GM21717 (cell line): ENCODE measurements around the gene RAB36.

Source experiments
- ATAC-seq: cut with Tn5 transposase; IDR thresholded peaks from one replicate; pipeline ENCODE4 v1.9.1; 2021; ENCODE audit warnings: mild to moderate bottlenecking, moderate library complexity; ENCODE audit not compliant: unreplicated experiment

The RAB36 gene, protein sequence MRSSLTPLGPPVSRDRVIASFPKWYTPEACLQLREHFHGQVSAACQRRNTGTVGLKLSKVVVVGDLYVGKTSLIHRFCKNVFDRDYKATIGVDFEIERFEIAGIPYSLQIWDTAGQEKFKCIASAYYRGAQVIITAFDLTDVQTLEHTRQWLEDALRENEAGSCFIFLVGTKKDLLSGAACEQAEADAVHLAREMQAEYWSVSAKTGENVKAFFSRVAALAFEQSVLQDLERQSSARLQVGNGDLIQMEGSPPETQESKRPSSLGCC

DNA sequence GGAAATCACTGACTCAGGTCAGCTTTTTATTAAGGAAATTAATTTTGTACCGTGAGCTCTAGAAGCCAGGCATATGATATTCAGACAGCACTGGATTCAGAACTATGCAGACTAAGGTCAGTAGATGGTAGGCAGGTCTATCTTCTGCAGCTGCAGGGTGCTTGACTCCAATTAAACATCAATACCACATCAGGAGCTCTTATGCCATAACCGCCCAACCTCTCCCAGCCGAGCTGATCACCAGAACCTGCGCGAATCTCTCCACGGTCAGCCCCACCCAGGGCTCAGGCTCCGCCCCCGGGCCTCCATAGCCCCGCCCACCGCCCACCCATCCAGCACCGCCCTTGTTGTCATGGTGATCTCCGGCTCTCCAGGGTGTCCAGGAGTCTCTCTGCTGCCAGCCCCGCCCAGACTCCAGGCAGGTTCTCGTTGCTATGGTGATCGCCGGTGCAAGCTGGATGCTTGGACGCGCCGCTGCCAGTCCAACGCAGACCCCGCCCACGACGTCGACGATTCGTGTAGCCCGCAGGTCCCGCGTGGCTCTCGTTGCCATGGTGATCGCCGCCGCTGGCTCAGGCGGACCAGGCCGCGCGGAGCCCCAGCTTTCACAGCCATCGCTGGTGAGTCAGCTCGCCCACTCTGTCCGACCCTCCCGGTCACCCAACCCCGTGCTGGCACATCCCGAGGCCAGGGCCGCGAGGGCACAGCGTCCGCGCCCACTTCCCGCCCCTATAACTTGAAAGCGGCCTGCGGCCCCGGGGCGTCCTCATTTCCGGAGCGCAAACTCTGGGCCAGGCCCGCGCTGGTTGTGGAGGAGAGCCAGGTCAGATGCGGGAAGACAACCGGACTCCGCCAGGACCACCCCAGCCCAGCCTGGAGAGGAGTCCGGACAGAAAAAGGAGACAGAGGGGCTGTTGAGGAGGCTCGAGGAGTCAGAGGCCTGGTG, at the start of gene RAB36:
Gene RAB36, plus strand, starts transcription at position 546 of the 946 bp plus-strand sequence. CDS start 1,140 bp downstream, outside the sequence.
- ATAC-seq = no peak

DNA sequence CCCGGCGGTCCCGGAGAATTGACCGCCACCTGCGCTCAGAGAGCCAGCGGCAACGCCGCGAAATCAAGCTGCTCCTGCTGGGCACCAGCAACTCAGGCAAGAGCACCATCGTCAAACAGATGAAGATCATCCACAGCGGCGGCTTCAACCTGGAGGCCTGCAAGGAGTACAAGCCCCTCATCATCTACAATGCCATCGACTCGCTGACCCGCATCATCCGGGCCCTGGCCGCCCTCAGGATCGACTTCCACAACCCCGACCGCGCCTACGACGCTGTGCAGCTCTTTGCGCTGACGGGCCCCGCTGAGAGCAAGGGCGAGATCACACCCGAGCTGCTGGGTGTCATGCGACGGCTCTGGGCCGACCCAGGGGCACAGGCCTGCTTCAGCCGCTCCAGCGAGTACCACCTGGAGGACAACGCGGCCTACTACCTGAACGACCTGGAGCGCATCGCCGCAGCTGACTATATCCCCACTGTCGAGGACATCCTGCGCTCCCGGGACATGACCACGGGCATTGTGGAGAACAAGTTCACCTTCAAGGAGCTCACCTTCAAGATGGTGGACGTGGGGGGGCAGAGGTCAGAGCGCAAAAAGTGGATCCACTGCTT, 49.4 kb upstream of the RAB36 start:
- ATAC-seq = no peak

DNA sequence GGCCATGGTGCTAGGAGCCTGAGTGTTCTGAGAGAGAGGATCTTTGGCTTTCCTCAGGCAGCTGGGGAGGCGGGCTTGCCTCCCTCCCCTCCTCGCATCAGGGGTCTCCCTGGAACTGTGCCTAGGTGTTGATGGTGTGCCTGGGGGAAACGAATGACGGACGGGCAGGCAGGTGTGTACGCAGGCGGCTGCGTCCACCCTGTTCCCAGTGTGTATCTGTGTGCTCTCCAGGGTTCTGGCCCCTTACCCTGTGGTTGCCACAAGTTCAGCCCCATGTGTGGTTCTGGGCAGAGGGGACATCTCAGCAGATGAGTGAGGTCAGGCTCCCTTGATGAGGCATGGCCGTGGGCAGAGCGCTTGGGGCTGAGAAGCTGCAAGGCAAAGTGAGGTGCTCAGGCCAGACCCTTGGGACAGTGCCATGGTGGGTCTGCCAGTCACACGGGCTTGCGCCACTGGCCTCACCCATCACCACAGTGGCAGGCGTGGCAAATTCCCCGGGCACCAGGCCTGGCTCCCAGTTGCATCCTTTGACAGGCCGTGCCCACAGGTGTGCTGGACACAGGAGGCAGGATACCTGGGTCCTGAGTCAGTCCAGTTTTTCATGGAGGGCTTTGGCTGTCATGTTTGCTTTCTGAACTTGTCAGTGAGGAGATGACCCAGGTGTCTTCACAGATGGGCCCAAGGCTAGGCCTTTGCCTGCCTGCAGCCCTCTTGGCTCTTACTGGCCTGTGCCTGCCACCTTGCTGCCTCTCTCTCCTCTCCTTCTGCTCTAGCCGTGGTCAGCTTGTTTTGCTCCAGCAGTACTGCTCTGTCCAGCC, 47.7 kb upstream of the RAB36 start:
- no peak for ATAC-seq

DNA sequence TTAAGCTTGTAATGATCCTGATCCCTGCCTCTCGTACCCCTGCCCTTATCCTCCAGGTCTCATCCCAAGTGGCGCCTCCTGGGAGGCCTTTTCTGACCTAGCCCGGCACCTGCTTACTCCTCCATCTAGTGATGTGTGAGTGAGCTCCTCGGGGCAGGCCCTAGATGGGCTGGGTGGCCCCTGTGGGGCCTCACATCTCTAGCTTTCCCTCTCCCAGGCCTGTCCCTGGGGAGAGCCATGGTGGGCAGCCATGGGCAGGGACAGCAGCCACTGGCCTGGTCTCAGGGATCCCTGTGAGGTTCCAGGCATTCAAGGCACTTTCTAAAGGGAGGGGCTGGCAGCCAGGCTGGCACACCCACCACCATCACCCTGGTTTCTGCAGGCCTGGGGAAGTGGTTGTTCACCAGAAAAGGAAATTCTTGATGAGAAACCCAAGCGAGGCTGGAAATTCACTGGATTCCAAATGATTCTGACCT, 47.0 kb upstream of the RAB36 start:
- no peak for ATAC-seq

DNA sequence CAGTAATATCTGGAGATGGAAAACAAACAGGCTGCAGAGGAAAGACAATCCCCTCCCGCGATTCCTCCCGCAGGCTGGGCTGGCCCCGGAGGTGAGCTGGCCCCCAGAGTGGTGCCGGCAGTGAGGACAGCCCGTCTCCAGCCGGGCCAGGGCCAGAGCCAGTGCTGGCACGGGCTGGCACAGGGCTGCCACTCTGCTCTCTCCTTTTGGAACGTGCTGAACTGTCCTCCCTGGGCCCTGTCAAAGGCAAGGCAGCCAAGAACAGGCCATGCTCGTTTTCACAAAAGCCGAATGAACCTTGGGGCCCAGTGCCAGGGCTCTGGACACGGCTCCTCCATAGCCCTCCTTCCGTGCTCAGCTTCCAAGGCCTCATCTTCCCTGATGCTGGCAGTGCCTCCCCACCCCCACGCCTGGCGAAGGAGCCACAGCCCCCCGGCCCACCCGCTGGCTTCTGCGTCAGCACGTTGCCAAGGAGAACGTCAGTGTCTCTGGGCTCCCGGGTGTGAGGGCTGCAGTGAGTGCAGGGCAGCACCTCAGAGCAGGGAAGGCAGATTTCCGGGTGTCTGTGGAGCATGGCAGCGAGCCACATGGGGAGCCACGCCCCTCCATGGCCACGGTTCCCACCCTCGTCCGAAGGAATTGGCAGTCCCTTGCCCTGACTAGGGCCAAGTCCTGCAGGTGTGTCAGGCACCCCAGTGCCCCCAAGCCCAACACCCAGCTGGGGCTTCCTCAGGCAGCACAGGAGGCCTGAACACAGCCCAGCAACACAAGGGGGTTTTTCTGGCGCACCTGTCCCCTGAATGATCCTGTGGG, 46.4 kb upstream of the RAB36 start:
- no peak for ATAC-seq

DNA sequence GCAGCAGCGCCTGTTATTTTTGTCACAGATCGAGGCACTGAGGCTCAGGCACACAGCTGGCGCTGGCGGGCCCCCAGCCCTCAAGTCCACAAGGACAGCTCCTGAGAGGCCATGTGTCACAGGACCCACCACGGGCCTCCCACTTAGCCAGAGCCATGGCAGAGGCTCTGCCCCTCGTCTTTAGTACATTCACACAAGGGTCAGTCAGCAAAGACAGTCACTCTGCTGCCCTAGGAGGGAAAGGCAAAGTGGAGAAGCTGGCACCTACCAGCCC, 45.8 kb upstream of the RAB36 start:
- ATAC-seq = no peak

DNA sequence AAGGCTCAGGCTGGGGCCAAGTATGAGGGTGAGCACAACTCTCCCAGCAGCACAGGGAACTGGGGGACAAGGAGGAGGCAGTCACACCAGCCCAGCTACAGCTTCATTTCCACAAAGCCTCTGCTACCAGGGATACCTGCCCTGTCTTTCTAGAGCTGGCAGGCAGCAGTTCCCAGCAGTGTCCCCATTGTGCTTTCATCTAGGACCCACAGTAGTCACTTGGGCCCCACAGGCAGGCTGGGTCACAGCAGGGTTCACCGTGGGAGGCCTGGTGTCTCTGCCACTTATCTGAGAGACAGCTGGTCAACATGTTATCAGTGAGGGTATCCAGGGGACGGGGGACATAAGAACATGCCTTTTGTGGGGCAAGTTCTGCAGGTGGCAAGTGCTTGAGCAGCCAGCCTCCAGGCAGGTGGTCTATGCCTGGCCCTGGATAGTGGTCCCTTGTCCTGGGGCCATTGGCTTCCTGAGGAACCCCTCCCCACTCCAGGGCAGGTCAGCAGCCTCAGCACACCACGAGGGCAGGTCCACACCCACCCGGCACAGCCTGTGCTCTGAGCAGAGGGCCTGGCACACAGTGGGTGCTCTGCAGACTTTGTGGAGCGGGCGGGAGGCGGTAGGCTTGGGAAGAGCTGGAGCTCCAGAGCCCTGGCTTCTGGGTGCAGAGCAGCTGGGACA, 45.0 kb upstream of the RAB36 start:
- ATAC-seq = no peak

DNA sequence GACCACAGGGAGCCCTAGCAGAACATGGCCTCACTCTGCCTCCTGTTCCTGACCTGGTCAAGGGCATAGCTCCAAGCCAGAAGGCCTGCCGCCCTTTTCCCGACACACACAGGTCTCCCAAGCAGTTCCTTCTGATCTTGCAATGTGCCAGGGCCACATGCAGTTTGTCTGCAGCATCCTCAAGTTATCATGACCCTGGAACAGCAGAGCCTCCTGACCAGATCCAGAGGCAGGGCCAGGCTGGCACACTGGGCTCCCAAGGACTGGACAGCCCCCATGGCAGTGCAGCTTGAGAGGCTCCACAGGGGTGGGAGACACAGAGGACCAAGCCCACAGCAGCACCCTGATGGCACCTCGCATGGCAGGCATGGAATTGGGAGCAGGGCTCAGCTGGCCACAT, 43.8 kb upstream of the RAB36 start:
- ATAC-seq = no peak

DNA sequence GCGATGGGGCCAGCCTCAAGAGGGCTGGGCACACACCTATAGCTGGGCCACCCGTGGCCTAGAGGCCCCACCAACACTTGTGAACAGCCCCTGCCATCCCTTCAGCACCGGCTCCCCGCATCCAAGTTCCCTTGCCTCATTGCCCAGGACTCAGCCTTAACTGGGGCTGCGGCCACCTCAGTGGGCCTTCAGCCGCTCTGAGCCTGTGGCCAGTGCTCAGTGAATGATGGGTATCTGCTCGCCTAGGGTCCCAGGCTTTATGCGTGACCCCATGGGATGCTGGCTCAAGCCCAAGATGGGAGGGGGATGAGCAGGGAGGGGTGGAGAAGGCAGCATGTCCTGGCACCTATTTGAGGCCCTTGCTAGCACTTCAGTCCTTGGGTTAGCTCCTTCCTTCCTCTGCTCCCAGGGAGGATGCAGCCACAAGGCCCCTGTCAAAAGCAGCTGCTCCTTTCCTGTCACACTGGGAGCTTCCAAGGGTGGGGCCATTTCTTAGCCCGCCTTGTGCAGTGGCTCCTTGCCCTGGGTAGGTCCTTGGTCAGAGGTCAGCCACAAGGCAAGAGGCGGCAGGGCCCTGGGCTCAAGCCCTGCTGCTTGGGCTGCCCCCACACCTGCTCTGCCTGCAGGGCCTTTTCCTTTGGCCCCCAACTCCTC, 43.1 kb upstream of the RAB36 start:
- no peak for ATAC-seq

DNA sequence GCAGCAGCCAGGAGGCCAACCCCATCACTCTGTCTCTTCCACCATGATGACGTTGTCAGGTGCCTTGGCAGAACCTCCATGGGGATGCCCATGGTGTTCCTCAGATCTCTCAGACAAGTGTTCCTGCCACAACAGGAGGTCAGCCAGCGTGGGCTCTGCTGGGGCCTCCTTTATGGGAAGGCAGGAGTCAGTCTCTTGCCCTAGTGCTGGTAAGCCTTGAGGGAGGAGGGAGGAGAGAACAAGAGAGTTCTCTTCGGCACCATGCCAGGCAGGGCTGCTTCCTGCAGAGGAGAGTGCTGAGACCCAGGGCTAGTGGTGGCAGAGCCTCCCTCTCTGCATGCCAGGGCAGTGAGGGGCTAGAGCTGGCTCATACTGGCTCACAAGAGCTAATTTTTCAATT, 42.5 kb upstream of the RAB36 start:
- no peak for ATAC-seq

DNA sequence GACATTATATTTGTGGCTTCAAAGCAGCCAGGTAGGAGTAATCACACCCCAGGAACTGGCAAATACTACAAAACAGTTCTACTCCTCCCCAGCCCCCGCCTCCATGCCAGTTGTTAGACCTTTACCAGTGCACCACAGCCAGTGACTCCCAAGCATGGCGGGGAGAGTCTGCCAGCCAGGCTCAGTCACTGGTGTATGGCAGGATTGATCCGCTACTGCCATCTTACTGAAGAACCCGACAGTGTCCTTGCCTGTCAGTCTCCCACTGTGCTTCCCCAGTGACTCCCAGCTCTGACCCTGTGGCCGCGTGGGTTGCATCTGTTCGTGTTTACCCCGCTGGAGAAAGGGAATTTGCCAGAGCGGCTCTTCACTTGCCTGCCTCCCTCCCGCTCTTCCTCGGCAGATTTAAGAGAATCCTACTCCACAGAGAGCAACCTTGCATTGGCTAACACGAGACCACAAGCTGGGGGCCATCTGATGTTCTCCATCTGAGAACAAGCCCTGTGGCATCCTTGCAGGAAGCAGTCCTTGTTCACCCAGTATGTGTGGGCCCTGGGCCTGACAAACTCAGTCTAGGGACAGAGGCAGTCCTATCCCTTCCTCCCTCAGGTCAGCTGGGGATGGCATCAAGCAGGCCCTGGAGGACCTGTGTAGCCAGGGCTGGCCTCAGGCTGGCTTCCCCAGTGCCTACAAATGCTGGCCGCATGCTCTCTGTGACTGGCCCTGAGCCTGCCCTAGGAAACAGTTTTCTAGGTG, 41.9 kb upstream of the RAB36 start:
- no peak for ATAC-seq

DNA sequence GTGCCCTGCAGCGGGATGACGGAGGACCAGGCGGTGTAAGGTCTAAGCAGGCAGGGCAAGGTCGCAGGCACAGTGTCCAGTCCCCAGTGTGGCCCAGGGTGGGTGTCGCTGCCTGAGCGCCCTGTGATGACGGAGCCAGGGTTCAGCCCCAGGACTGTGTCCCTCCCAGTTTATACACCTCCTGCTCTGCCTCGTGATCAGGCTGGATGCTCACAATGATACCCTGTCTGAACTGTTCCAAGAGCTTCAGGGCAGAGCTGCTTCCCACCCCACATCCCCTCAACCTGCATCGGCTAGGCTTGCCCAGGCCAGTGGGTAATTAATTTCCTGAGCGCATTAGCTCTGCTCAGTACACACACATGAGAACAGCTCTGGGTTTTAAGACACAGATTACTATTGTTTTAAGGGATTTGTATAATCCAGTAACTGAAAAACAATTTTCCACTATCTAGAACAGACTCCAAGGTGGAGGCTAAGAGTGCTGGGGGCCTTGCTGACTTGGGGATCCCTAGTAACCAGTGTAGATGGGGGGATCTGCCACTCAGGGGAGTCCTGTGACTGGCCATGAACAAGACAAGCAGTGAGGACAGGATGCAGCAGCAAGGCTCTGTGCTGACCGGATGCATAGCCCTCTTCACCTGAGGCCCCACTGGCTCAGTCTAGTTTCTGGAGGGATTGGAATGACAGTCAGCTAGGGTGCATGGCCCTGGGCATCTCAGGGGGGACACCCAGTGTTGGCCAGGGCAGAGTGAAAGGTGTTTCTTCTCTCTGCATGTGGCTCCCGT, 40.9 kb upstream of the RAB36 start:
- ATAC-seq = no peak

DNA sequence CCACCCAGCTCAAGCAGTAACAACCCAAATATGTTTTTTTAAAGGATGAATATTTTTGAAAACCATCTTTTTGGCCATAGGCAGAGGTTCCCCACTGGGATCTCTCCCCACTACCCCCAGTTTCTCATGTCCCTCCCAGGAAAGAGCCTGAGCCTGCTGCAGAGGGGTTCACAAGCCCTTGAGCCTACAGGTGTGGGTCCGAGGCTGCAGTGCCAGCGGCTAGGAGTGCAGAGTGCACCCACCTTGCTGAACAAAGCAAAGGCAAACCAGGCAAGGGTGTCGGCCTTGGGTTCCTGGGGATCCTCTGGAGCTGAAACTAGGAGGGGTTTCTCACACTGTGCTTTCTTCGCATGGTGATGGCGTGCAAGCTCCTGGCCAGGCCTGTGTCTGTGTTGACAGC, 40.0 kb upstream of the RAB36 start:
- no peak for ATAC-seq

DNA sequence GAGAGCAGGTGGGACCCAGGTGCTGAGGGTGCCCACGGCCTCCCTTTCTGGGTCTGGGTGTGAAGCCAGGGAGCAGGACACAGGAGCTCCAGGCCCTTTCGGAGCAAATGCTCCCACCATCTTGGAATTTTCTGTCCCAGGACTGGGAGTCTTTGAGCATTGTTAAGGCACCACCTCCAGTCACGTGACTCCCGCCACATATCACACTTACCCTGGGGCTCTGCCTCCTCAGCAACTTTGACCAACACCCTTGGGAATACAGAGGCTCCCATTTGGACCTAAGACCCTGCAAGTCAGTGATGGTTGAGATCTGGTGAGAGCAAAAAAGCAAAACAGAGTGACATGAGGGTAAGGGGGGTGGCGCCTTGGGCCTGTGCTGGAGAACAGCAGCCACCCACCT, 39.4 kb upstream of the RAB36 start:
- no peak for ATAC-seq

DNA sequence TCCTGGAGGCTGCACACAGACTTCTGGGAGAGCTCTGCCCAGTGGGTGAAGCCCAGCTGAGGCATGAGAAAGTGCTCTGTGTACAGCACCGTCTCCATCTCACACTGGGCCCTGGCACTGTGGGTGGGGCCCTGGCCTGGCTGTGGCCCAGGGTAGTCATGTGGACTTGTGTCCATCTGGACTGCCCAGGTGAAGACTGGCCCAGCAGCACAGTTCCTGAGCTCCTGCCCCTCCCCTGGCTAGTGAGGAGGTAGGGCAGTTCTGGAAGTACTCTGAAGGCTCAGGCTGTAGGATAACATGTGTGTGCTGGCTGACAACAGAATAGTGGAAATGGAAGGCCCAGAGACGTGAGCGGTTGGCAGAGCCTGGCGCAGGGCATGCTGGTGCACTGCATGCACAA, 38.9 kb upstream of the RAB36 start:
- no peak for ATAC-seq

DNA sequence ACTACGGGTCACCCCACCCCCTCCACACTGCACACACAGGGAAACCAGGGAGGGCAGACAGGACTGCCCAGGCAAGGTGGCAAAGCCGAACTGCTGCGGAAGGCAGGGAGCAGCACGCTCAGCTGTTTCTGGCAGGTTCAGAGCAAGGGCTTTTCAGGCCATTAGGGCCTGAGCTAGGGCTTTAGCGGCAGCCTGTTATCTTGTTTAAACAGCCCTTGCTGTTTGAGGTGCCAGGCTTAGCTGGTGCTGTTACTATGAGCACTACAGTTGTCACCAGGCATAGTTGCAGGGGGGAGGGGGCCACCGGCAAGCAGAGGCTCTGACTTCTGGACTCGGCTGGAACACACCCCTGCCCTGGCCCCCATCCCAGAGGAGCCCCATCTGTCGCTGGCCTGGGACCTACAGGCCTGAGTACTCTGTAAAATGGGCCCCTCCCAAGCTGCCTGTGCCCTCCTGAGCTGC, 38.3 kb upstream of the RAB36 start:
- ATAC-seq = no peak

DNA sequence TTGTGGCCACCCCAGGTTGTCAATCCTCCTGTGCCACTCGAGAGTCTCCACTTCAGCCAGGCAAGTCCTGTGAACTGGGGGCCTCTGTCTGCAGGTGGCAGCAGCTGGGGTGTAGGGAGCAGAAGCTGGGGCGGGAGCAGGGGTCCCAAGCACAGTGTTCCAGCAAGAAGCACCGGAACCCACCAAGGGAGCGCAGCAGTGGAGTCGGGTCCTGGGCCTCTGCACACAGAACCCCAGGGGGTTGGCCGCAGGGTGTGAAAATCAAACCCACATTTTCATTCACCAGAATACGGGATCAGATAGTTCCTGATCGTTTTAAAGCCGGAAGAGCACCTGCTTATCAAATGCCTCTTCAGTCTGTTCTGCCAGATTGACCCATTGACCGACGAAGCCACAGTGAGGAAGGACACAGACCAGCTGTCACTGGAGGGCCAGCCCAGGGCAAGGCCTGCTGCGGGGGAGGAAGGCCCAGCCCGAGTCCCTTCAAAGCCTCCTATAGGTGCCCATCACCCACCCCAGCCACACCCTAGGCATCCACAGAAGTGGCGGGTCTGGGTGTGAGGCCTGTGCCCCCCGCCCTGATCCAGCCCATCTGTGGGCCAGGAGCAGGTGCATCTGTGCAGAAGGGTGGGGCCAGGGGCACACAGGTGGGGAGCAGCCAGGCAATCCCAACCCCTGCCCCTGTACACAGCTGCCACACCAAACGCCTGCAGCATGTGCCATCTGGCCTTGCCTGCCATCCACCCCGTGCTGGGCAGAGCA, 37.6 kb upstream of the RAB36 start:
- no peak for ATAC-seq
